GM18508 (cell line): ENCODE data around the gene WDR19.
"Not testable (repeated sequence)": the region's sequence is repeated elsewhere in the genome, so short reads cannot be mapped to it uniquely, and the experiment has no call there.

Experiments
- ATAC-seq: cut with Tn5 transposase; IDR thresholded peaks from one replicate; pipeline ENCODE4 v1.9.1; 2021; ENCODE audit warnings: moderate number of reproducible peaks; ENCODE audit not compliant: insufficient read depth, unreplicated experiment

Gene WDR19

DNA sequence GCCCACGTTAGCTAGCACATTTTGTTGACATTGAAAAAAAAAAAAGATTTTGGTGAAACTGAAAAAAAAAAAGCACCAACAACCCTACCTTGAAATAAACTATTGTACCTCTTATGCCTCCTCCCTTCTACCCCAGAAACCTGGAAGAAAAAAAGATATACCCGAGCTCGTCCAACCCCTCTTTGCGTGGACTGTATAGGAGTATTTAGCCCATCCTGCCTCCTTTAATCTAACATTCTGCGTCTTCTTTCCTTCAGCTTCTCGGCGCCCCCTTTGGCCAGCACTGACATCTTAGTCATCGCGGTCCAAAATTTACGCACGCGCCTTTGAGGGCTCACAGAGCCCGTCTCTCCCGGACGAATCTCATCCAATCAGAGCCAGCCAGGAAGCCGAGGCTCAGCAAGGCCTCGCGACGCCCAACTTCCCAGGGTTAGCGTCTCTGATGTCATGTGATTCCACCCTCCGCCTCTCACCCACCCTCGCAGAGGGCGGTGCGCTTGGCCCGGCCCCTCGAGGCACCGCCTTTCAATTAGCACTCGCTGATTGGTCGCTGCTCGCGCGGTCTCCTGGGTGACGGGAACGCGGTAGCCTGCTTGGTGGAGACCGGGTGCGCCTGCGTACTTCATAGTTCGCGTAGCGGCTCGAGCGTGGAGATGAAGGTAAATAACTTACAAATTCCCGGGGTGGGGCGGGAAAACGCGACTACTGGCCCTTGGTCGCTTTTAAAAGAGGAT lies at the start of gene WDR19:
Gene WDR19 (plus strand): TSS at position 625 of the 734 bp plus-strand sequence. CDS start 29 bp downstream, at position 654.
- peak; percentile 91 for ATAC-seq

DNA sequence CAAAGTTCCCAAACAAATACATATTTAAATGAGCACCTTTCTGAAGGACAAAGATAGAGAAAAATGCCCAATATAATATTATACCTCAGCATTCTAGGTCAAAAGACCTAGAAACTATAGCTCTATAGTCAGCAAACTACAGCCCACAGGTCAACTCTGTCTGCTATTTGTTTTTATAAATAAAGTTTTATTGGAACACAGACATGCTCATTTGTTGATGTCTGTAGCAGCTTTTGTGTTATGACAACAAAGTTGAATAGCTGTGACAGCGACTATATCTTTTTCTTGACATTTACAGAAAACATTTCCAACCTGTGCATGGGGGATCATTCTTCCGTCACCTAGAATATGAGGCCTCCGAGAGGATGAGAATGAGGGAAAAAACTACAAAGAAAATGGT lies 48.7 kb upstream of the WDR19 start:
- no peak for ATAC-seq

DNA sequence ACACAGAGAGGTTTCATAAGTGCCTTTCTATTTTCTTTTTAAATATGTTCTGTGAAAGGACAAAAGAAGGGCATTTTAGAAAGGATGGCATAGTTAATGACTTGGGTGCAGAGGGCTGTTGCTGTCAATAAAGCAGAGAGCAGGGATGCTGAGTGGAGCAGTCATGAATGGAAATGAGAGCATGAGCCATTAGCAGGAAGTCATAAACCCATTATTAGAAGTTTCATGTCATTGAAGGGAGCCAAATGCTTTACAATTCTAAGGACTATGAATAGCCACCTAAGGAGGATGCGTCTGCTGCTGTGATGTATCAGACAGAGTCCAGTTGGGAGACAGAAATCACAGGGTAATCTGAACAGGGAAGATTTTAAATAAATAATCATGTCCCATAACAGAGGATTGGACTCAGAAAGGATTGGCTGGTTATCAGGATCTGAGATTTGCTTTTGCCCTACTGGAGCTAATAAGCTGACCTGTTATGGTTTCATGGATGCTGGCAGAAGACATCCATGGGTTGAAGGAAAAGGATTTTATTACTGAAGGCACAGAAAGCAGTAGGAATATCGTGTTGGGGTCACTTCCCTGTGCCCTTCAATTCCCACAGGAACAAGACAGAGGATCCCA lies 47.5 kb upstream of the WDR19 start:
- ATAC-seq: no peak

DNA sequence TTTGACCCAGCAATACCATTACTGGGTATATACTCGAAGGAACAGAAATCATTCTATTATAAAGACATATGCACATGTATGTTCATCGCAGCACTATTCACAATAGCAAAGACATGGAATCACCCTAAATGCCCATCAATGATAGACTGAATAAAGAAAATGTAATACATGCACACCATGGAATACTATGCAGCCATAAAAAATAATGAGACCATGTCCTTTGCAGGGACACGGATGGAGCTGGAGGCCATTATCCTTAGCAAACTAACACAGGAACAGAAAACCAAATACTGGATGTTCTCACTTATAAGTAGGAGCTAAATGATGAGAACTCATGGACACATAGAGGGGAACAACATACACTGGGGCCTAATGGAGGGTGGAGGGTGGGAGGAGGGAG lies 44.1 kb upstream of the WDR19 start:
- ATAC-seq: not testable (repeated sequence)

DNA sequence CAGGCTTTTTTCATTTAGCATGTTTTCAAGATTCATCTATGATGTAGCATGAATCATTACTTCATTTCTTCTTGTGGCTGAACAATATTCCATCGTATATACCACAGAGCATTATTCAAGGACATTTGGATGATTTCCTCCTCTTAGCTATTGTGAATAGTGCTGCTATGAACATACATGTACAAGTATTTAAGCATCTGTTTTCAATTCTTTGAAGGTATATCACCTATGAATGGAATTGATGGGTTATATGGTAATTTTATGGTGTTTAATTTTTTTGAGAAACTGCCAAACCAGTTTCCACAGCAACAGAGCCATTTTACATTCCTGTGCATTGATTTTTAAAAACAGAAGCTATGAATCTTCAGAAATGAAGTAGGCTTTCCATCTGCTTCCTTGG lies 36.1 kb upstream of the WDR19 start:
- no peak for ATAC-seq

DNA sequence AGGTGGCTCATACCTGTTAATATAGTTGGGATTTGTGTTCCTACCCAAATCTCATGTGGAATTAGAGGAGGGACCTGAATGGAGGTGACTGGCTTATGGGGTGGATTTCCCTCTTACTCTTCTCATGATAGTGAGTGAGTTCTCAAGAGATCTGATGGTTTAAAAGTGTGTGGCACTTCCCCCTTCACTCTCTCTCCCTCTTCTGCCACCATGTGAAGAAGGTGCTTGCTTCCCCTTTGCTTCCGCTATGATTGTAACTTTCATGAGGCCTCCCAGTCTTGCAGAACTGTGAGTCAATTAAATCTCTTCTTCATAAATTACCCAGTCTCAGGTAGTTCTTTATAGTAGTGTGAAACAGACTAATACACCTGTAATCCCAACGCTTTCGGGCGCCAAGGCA lies 28.3 kb upstream of the WDR19 start:
- no peak for ATAC-seq

DNA sequence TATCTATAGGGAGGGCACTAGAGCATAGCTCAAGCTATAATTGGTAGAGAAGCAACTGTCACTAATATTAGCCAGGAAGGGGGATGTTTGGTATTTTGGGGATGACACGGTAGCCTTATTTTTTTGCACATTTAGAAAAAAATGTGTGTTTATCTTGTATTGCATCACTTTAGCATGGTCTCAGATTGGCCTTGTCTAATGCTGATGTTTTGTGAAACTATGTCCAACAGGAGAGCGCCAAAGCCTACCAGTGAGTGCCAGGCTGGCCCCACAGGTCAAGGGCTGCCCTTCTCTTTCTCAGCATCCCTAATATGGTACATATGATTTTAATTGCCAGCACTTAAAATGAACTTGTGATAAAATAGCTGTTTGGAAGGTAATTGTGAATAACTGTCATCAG lies 24.8 kb upstream of the WDR19 start:
- ATAC-seq: no peak

DNA sequence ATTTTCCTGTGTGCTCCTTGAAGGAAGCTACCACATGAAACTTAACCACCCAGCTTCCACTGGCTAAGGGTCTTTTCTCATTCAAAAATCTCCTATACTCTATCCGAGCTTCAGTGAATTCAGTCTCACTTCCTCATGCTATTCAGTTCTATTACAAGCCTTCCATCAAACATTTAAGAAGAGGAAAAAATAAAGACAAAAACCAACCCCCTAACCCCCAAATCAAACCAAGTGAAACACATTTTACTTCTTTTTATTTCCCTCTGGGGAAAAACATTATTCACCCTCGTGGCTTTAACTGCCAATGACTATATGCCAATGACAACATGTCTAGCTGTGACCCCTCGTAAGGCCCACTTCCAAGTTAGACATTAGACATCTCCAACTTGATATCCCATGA lies 16.2 kb upstream of the WDR19 start:
- no peak for ATAC-seq

DNA sequence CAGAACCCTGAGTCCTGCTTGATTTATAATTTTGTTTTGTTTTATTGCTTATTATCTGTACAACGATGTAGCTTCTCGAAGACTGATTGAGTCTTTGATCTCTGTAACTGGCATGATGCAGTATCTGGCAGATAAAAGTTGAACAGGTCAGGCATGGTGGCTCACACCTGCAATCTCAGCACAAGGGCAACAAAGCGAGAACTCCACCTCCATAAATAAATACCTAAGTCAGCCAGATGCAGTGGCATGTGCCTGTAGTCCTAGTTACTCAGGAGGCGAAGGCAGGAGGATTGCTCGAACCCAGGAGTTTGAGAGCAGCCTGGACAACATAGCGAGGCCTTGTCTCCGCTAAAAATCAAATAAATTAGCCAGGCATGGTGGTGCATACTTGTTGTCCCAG lies 15.7 kb upstream of the WDR19 start:
- no peak for ATAC-seq

DNA sequence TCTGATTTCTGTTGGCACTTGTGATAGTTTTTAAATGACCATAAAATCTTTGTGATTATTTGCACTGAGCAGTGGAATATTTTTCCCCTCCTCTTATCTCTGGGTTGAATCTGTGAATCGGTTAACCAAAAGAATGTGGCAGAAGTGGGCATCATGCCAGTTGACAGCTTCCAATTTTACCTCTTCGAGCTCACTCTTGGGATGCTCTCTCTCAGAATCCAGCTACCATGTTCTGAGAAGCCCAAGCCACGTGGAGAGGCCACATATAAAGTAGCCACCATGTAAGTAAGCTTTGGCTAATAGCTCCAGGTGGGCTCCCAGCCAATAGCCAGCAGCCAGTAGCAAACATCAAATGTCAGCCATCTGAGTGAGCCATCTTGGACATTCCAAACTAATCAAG lies 12.9 kb upstream of the WDR19 start:
- ATAC-seq: no peak

DNA sequence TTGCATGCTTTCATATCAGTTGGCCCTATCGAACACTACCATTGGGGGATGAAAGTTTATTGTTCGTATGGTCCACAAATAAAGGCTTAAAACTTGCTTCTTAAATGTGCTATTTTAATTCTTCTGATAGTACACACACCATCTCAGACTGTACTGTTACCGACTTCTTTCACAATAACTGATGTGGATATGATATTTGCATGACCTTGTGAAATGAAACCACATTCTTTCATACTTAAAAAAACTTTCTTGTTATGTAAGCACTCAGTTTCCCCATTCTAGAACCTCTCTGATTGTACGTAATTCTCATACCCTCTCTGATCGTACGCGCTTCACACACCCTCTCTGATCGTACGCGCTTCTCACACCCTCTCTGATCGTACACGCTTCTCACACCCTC lies 12.0 kb upstream of the WDR19 start:
- ATAC-seq: no peak

DNA sequence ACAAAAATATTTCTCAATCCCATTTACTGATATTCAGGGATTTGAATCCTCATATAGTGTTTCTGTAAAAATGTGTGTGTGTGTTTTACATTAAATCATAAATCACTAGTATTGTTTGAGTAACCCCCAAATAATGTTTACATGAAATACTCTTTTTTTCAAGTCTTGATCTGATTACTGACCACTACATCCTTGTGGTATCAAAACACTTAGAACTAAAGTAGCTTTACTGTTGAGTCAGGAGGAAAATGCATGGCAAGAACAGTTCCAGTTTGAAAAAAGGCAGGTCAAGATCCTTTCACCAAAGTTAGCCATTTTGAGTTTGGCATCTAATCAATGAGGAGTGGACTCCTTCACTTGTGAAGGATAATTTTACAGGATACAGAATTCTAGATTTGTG lies 3.6 kb upstream of the WDR19 start:
- ATAC-seq: no peak

DNA sequence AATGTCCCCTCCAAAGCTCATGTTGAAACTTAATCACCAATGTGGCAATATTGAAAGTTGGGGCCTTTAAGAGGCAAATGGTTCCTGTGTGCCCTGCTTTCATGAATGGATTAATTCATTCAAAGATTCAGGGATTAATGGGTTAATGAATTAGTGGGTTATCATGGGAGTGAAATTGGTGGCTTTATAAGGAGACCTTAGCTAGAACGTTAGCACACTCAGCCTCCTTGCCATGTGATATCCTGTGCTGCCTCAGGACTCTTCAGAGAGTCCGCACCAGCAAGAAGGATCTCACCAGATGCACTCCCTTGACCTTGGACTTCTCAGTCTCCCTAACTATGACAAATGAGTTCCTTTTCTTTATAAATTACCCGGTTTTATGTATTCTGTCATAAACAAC lies 2.6 kb upstream of the WDR19 start:
- ATAC-seq: no peak

DNA sequence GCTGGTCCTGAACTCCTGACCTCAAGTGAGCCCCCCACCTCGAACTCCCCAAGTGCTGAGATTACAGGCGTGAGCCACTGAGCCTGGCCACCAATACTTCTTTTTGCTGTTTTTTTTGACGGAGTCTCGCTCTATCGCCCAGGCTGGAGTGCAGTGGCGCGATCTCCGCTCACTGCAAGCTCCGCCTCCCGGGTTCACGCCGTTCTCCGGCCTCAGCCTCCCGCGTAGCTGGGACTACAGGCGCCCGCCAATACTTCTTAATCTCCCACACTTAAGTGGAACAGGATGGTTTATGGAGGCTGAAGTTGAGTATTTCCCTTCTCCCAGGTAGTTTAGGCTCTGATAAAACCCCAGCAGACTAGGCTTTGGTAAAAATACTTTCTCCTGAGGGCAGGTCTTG lies 1.7 kb upstream of the WDR19 start:
- ATAC-seq: not testable (repeated sequence)

DNA sequence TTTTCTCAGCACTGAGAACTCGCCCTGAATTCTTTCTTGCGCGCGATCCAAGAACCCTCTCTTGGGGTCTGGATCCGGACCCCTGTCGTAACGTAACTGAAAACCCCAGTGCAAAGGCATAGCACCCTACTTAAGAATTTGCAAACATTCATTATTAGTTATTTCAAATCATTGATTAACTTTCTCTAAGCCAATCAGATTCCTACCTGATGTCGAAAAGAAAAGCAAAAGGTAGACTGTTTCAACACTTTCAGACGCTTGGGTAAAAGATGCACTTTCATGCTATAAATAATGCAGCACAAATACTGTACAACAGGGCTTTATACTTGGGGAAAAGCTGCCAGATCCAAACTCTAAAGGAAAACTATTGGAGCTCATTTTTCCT lies 817 bp upstream of the WDR19 start:
- ATAC-seq: no peak

DNA sequence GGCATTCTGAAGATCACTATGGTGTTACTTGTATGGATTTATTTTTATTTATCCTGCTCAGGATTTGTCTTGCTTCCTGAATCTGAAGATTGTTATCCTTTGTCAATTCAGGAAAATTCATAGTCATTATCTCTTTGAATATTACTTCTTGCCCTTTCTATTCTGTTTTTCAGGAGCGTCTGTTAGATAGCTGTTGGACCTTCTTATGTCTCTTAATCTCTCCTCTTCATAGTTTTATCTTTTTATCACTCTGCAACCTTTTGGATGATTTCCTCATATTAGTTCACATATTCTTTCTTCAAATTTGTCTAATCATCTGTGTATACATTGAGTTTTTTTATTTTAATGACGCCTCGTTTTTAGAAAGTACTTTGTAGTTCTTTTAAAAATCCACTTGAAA lies 19.6 kb downstream of the WDR19 start:
- no peak for ATAC-seq

DNA sequence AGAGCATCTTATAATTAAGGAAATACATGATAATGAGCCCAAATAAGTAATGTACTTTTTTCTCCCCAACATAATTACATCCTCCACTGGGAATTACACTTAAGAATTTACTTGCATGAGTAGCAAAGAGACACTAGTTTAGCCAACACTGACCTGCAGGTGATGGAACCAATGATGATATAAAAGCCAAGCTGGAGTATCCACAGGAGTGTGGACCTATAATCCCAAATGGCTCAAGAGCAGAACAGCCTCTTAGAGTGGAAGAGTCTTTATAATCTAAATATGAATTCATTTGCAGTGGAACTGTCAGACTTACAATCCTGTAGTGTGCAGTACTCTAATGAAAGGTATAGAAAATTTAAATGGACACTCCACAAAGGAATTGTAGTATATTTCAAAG lies 22.2 kb downstream of the WDR19 start:
- ATAC-seq: no peak

DNA sequence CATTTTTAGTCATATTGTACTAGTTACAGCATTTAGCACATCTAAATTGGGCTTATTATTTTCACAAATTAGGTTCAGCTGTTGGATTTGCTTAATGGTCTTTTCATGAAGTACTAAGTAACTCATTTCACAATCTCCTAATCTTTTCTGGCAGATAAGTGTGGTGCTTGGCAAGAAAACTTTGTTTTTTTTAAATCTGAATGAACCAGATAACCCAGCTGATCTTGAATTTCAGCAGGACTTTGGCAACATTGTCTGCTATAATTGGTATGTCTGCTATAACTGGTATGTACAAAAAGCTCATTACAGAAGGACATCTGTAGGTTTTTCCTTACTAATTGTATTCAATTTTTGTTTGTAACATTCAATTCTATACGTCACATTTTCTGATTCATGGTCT lies 22.7 kb downstream of the WDR19 start:
- no peak for ATAC-seq

DNA sequence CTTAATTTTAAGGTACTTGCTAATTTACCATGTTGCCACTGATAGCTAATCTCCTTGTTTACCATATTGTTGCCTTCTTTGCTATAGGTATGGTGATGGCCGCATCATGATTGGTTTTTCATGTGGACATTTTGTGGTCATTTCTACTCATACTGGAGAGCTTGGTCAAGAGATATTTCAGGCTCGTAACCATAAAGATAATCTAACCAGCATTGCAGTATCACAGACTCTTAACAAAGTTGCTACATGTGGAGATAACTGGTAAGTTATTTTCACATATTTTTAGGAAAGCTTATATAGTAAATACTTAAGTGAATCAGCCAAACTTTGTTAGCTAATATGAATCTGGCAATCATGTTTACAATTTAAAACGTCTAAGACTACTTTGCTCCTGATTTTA lies 23.1 kb downstream of the WDR19 start:
- ATAC-seq: no peak

DNA sequence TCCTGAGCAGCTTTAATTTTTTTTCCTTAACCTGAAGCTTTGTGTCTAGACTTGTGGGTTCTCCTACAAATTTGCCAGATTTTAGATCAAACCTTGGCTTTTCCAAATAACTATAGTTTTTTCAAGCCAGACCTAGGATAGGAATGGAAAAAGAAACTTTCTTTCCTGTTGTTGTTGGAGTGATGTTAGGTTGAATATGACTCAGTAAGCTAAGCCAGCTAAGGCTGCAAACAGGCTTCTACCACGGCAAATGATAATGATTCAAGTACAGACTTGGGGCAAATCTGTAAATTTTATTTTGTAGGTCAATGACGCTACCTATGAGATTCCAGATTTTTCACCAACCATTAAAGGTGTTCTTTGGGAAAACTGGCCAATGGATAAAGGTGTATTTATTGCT lies 45.6 kb downstream of the WDR19 start:
- ATAC-seq: no peak

DNA sequence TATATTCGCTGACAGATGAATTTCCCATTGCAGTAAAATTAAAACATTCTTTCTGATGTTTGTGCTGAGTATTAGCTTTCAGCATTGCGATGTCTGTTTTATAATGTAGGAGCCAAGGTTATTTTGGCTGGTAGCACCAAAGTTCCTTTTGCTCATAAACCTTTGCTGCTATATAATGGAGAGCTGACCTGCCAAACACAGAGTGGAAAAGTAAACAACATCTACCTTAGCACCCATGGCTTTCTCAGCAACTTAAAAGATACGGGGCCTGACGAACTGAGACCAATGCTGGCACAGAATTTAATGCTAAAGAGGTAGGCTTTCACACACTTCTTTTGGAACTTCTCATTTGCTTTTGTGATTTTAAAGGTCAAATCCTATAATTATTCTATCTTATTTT lies 46.0 kb downstream of the WDR19 start:
- ATAC-seq: no peak

DNA sequence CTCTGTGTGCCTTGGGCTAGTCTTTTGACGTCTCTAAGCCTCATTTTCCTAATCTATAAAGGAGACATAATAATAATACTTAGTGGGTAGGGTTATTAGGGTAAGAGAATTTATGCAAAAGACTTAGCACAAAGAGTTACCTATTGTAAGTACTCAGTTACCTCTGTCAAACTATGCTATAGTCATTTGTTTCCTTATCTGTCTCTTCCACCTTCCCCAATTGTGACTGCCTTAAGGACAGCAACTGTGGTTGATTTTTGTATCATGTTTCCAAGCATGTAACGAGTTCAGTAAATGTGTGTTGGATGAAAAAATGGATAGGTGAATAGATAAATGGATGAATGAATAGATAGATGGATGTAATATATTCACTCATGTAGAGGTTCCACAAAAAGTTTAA lies 48.1 kb downstream of the WDR19 start:
- no peak for ATAC-seq
